HG02759 (cell line): ENCODE data around the gene NRXN3.

Experiments
- ATAC-seq: cut with Tn5 transposase; IDR thresholded peaks from one replicate; pipeline ENCODE4 v1.9.1; 2021; ENCODE audit warnings: mild to moderate bottlenecking, moderate library complexity; ENCODE audit not compliant: unreplicated experiment

The NRXN3 gene

GRCh38 chr14:79543967-79544697 is 1374.0 kb downstream of the NRXN3 start:
- no peak for ATAC-seq

- ATAC-seq, result no peak
Measured at GRCh38 chr14:79544698-79545070, 1374.5 kb downstream of the NRXN3 start.

GRCh38 chr14:79548836-79549235 is 1378.7 kb downstream of the NRXN3 start:
- no peak for ATAC-seq

- no peak for ATAC-seq
Measured at GRCh38 chr14:79549515-79549914, 1379.3 kb downstream of the NRXN3 start.

GRCh38 chr14:79551523-79551922 is 1381.3 kb downstream of the NRXN3 start:
- ATAC-seq, result no peak

- no peak for ATAC-seq
Measured at GRCh38 chr14:79552778-79553177, 1382.6 kb downstream of the NRXN3 start.

- ATAC-seq, result no peak
Measured at GRCh38 chr14:79554816-79555215, 1384.6 kb downstream of the NRXN3 start.

GRCh38 chr14:79555429-79555828 is 1385.3 kb downstream of the NRXN3 start:
- no peak for ATAC-seq

- no peak for ATAC-seq
Measured at GRCh38 chr14:79557309-79557708, 1387.1 kb downstream of the NRXN3 start.

GRCh38 chr14:79562185-79562584 is 1392.0 kb downstream of the NRXN3 start:
- no peak for ATAC-seq

- ATAC-seq, result no peak
Measured at GRCh38 chr14:79564371-79564770, 1394.2 kb downstream of the NRXN3 start.

- no peak for ATAC-seq
Measured at GRCh38 chr14:79567306-79567705, 1397.1 kb downstream of the NRXN3 start.

- no peak for ATAC-seq
Measured at GRCh38 chr14:79568594-79568993, 1398.4 kb downstream of the NRXN3 start.

- no peak for ATAC-seq
Measured at GRCh38 chr14:79569072-79569471, 1398.9 kb downstream of the NRXN3 start.

GRCh38 chr14:79570648-79571047 is 1400.5 kb downstream of the NRXN3 start:
- ATAC-seq, result no peak

- no peak for ATAC-seq
Measured at GRCh38 chr14:79571366-79571765, 1401.2 kb downstream of the NRXN3 start.

GRCh38 chr14:79573486-79573885 is 1403.3 kb downstream of the NRXN3 start:
- no peak for ATAC-seq

- no peak for ATAC-seq
Measured at GRCh38 chr14:79575032-79575431, 1404.9 kb downstream of the NRXN3 start.

- ATAC-seq, result no peak
Measured at GRCh38 chr14:79576424-79576823, 1406.3 kb downstream of the NRXN3 start.

- ATAC-seq, result no peak
Measured at GRCh38 chr14:79578470-79578869, 1408.3 kb downstream of the NRXN3 start.

- no peak for ATAC-seq
Measured at GRCh38 chr14:79580414-79580813, 1410.2 kb downstream of the NRXN3 start.

GRCh38 chr14:79580906-79581305 is 1410.7 kb downstream of the NRXN3 start:
- ATAC-seq, result no peak

- no peak for ATAC-seq
Measured at GRCh38 chr14:79581912-79582576, 1411.9 kb downstream of the NRXN3 start.
